ENCODE results near the gene PSMC5. TPM values are rescaled to one million over a fixed set of nuclear protein-coding genes. Genes with fewer than 3 reads are reported as not detected.

Gene PSMC5
- total and polyA plus RNA-seq, 4 donors: 51.0 to 87.4 (median 72.2) TPM

GRCh38 chr17:63827801-63828221 lies 580 bp downstream of the PSMC5 start:
- no peaks in the 10 kb centered on the region for H3K27me3 ChIP-seq (ENCODE audit: control insufficient read depth in 4 of 4, insufficient read depth in 4 of 4, low read length in 3 of 4)
- peak overlapping the region; percentile 85 to 94 for H3K27ac ChIP-seq (ENCODE audit: low read depth in 1 of 2, low read length in 2 of 2)
- peak overlapping the region; percentile 34 to 43 for H3K9ac ChIP-seq (ENCODE audit: low read depth in 1 of 2, low read length in 2 of 2)
- H3K36me3 ChIP-seq (ENCODE audit: control insufficient read depth in 4 of 4, insufficient read depth in 3 of 4, low read depth in 1 of 4, low read length in 3 of 4): peaks cover 14 to 59% (median 52%) of the 10 kb centered on the region in 4 donors
- TF ChIP-seq HNF4A (conservative IDR thresholded peaks at IDR 0.05): no peak
- no peak for TF ChIP-seq YY1 (IDR thresholded peaks at IDR 0.05)
- TF ChIP-seq JUND (IDR thresholded peaks at IDR 0.05): no peak
- TF ChIP-seq FOXA1 (IDR thresholded peaks at IDR 0.05): no peak
- TF ChIP-seq NR2F2 (IDR thresholded peaks at IDR 0.05): no peak
- no peak for TF ChIP-seq ZBTB33 (IDR thresholded peaks at IDR 0.05)
- H3K9me3 ChIP-seq (ENCODE audit: control insufficient read depth in 4 of 4, low read length in 3 of 4): no peaks in the 10 kb centered on the region
- H3K4me1 ChIP-seq (ENCODE audit: control insufficient read depth in 4 of 4, insufficient read depth in 4 of 4, low read length in 3 of 4): peaks cover 0 to 27% (median 19%) of the 10 kb centered on the region in 4 donors
- 2% methylated on average over 19 of the region's 19 CpGs for WGBS
- DNase-seq (ENCODE audit: low spot score): no peak
- peak overlapping the region; percentile 76 to 95 (median 85) for H3K4me3 ChIP-seq (ENCODE audit: low read depth in 1 of 3, low read length in 3 of 3)

GRCh38 chr17:63828936-63829335 lies 1.7 kb downstream of the PSMC5 start:
- H3K4me3 ChIP-seq (ENCODE audit: low read depth in 1 of 3, low read length in 3 of 3): no peak overlapping the region
- TF ChIP-seq, protein P1, sequence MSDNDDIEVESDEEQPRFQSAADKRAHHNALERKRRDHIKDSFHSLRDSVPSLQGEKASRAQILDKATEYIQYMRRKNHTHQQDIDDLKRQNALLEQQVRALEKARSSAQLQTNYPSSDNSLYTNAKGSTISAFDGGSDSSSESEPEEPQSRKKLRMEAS (IDR thresholded peaks at IDR 0.05): no peak
- TF ChIP-seq ATF3 (IDR thresholded peaks at IDR 0.05): no peak
- no peak for TF ChIP-seq HNF4A (conservative IDR thresholded peaks at IDR 0.05)
- TF ChIP-seq YY1 (IDR thresholded peaks at IDR 0.05): no peak
- TF ChIP-seq REST (IDR thresholded peaks at IDR 0.05): no peak
- TF ChIP-seq EGR1 (IDR thresholded peaks at IDR 0.05; ENCODE audit: low read depth in 2 of 2): no peak
- TF ChIP-seq RXRA (IDR thresholded peaks at IDR 0.05): no peak
- TF ChIP-seq ZBTB33 (IDR thresholded peaks at IDR 0.05): no peak
- TF ChIP-seq HNF4G (IDR thresholded peaks at IDR 0.05): no peak
- no peak for TF ChIP-seq JUND (IDR thresholded peaks at IDR 0.05)
- no peak for TF ChIP-seq FOXA2 (IDR thresholded peaks at IDR 0.05)
- no peak for TF ChIP-seq TAF1 (conservative IDR thresholded peaks at IDR 0.05)
- TF ChIP-seq, protein P2, sequence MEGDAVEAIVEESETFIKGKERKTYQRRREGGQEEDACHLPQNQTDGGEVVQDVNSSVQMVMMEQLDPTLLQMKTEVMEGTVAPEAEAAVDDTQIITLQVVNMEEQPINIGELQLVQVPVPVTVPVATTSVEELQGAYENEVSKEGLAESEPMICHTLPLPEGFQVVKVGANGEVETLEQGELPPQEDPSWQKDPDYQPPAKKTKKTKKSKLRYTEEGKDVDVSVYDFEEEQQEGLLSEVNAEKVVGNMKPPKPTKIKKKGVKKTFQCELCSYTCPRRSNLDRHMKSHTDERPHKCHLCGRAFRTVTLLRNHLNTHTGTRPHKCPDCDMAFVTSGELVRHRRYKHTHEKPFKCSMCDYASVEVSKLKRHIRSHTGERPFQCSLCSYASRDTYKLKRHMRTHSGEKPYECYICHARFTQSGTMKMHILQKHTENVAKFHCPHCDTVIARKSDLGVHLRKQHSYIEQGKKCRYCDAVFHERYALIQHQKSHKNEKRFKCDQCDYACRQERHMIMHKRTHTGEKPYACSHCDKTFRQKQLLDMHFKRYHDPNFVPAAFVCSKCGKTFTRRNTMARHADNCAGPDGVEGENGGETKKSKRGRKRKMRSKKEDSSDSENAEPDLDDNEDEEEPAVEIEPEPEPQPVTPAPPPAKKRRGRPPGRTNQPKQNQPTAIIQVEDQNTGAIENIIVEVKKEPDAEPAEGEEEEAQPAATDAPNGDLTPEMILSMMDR (IDR thresholded peaks at IDR 0.05; ENCODE audit: low read depth, low read length, missing input control): no peak
- TF ChIP-seq GABPA (IDR thresholded peaks at IDR 0.05 in 1 of 2, conservative IDR thresholded peaks at IDR 0.05 in 1 of 2): no peak
- WGBS: 94% methylated on average over 3 of the region's 3 CpGs
- no peak overlapping the region for H3K9ac ChIP-seq (ENCODE audit: low read depth in 1 of 2, low read length in 2 of 2)
- peaks cover 0 to 27% (median 19%) of the 10 kb centered on the region in 4 donors for H3K4me1 ChIP-seq (ENCODE audit: control insufficient read depth in 4 of 4, insufficient read depth in 4 of 4, low read length in 3 of 4)
- H3K36me3 ChIP-seq (ENCODE audit: control insufficient read depth in 4 of 4, insufficient read depth in 3 of 4, low read depth in 1 of 4, low read length in 3 of 4): peaks cover 17 to 62% (median 53%) of the 10 kb centered on the region in 4 donors
- H3K9me3 ChIP-seq (ENCODE audit: control insufficient read depth in 4 of 4, low read length in 3 of 4): no peaks in the 10 kb centered on the region
- DNase-seq (ENCODE audit: low spot score): no peak
- H3K27ac ChIP-seq (ENCODE audit: low read depth in 1 of 2, low read length in 2 of 2): no peak overlapping the region
- no peaks in the 10 kb centered on the region for H3K27me3 ChIP-seq (ENCODE audit: control insufficient read depth in 4 of 4, insufficient read depth in 4 of 4, low read length in 3 of 4)
